Mammary epithelial cell (primary cell): Measurements from ENCODE around the gene ZFP1.

Source experiments
- CTCF ChIP-seq, 2 donors: IDR thresholded peaks in 1 of 2; conservative IDR thresholded peaks in 1 of 2; 2 replicates each; pipeline ENCODE4 v1.5.1; 2011 to 2012; ENCODE audit warnings: inconsistent platforms in 2 of 2, low read length in 2 of 2, mild to moderate bottlenecking in 2 of 2, control low read depth in 1 of 2, low read depth in 1 of 2; ENCODE audit not compliant: insufficient read depth in 1 of 2; ENCODE audit errors: extremely low read depth in 1 of 2
- EZH2 ChIP-seq: IDR thresholded peaks from 2 replicates; pipeline ENCODE4 v1.6.1; 2012; ENCODE audit warnings: low read length, inconsistent platforms, borderline replicate concordance

GRCh38 chr16:75193730-75194444 is 45.6 kb downstream of the ZFP1 start:
- TF ChIP-seq CTCF (conservative IDR thresholded peaks at IDR 0.05 in 1 of 2, IDR thresholded peaks at IDR 0.05 in 1 of 2; ENCODE audit: extremely low read depth in 1 of 2, insufficient read depth in 1 of 2, low read depth in 1 of 2, low read length in 2 of 2) (no peak), EZH2 (no peak)
